ENCODE results near the gene TMBIM4. TPM values are rescaled to one million over a fixed set of nuclear protein-coding genes. Genes with fewer than 3 reads are reported as not detected.
"Not testable (repeated sequence)": the region's sequence is repeated elsewhere in the genome, so short reads cannot be mapped to it uniquely, and the experiment has no call there.

The TMBIM4 gene
- total RNA-seq, 1 experiment from 2014 or later = 86.8 TPM

DNA sequence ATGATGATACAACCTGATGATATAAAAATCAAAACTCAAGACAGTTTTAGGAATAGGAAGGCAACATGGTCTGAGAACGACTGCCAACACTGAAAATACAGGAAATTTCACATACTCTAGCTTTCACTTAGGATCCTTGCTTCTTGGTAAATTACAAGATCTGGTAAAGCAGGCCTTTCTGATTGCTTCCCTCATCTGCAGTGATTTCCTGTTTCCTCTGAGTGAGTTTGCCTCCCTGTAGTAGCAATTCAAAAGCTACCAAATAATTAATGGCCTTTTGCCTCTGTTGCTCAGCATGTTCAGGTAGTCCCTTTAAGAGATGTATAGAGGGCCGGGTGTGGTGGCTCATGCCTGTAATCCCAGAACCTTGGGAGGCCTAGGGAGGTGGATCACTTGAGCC is 17.2 kb upstream of the TMBIM4 start:
- no peak for DNase-seq (ENCODE audit: extremely low read depth, low read depth)

DNA sequence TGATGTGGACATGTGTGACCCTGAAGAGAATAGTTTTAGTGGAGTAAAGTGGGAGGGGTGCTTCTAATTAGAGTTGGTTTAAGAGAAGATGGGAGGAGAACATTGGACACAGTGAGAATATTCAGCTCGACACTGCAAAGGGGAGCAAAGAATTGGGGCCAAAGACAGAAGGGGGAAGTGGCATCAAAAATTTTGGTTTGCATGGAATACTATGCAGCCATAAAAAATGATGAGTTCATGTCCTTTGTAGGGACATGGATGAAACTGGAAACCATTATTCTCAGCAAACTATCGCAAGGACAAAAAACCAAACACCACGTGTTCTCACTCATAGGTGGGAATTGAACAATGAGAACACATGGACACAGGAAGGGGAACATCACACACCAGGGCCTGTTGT is 15.0 kb upstream of the TMBIM4 start:
- not testable (repeated sequence) for DNase-seq (ENCODE audit: extremely low read depth, low read depth)

- DNase-seq (ENCODE audit: extremely low read depth, low read depth) = no peak
Measured at GRCh38 chr12:66182956-66183355, 13.2 kb upstream of the TMBIM4 start.

DNA sequence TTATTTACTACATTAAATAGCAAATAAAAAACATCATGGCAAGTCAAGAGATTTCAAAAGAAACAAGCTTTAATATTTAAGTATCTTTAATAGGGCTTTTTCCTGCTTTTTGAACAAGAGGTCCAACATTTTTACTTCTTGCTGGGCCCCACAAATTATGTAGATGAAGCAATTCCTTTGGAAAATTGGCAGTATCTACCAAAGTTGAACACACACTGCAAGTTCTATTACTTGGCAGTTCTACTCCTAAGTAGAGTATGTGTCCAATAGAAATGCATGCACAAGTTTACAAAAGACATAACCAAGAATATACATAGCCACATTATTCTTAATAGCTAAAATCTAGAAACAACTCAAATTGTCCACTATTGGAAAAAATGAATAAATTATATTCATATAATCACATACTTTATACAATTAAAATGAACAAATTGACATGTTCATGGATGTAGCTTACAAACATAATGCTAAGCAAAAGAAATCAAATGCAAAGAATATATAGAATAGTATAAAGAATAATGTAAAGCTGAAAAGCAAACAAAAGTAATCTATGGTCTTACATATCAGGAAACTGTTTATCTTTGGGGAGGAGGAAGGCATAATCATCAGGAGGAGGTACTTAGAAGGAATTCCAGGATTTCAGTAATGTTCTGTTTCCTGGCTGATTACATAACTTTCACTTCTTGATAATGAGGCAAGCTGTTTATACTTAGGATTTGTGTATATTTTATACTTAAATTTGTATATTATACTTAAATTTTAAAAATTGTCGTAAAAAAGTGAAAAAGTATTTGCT is 6.5 kb upstream of the TMBIM4 start:
- DNase-seq (ENCODE audit: extremely low read depth, low read depth) = no peak

GRCh38 chr12:66174391-66175325 is 4.9 kb upstream of the TMBIM4 start:
- DNase-seq (ENCODE audit: extremely low read depth, low read depth) = not testable (repeated sequence)

GRCh38 chr12:66170606-66171005 is 810 bp upstream of the TMBIM4 start:
- no peak for DNase-seq (ENCODE audit: extremely low read depth, low read depth)

DNA sequence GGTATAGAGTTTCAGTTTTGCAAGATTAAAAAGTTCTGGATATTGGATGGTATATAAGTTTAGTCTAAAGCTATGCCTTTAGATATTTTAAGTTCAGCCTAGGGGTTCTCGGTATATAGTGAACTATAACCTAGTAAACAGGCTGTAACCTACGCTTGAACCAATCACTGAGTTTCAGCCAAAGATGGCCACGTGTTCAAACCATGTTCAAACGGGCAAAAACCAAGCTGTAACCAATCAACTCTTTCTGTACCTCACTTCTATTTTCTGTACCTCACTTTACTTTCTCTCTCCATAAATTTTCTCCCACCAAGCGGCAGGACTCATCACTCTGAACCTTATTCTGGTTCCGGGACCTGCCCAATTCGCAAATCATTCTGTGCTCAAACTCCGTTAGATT is 1.4 kb downstream of the TMBIM4 start:
- no peak for DNase-seq (ENCODE audit: extremely low read depth, low read depth)

DNA sequence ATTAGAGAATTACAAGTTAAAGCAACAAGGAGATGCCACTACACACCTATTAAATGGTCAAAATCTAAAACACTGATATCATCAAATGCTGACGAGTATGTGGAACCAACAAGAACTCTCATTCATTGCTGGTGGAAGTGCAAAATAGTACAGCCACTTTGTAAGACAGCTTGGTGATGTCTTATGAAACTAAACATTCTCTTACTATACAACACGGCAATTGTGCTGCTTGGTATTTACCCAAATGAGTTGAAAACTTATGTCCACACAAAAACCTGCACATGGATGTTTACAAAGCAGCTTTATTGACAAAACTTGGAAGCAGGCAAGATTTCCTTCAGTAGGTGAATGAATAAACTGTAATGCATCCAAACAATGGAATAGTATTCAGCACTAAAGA is 3.2 kb downstream of the TMBIM4 start:
- DNase-seq (ENCODE audit: extremely low read depth, low read depth) = no peak

DNA sequence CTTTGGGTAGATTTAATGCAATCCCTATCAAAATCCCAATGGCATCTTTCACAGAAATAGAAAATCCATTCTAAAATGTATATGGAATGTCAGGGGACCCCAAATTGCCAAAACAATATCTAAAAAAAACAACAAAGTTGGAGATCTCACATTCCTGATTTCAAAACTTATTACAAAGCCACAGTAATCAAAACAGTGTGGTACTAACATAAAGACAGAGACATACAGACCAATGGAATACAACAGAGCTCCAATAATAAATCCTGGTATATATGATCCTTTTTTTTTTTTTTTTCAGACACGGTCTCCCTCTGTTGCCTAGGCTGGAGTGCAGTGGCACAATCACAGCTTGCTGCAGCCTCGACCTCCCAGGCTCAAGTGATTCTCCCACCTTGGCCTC is 4.7 kb downstream of the TMBIM4 start:
- DNase-seq (ENCODE audit: extremely low read depth, low read depth) = no peak

DNA sequence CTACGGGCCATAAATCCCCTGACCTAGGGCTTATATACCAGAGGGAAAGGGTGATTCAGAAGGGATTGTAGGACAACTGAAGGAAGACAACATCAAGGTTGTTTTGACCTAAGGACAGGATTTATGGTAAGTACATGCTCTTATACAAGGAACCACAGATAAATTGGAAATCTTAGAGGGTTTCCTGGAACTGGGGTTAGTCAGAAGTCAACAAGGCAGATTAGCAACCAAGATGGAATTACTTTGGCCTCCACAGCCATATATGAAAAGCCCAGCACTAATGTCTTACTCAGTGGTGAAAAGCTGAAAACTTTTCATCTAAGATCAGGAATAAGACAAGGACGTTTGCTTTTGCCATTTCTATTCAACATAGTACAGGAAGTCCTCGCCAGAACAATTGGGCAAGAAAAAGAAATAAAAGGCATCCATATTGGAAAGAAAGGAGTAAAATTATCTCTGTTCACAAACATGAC is 5.4 kb downstream of the TMBIM4 start:
- no peak for DNase-seq (ENCODE audit: extremely low read depth, low read depth)

GRCh38 chr12:66163289-66163688 is 6.5 kb downstream of the TMBIM4 start:
- no peak for DNase-seq (ENCODE audit: extremely low read depth, low read depth)

- DNase-seq (ENCODE audit: extremely low read depth, low read depth) = no peak
Measured at GRCh38 chr12:66162701-66163100, 7.1 kb downstream of the TMBIM4 start.

DNA sequence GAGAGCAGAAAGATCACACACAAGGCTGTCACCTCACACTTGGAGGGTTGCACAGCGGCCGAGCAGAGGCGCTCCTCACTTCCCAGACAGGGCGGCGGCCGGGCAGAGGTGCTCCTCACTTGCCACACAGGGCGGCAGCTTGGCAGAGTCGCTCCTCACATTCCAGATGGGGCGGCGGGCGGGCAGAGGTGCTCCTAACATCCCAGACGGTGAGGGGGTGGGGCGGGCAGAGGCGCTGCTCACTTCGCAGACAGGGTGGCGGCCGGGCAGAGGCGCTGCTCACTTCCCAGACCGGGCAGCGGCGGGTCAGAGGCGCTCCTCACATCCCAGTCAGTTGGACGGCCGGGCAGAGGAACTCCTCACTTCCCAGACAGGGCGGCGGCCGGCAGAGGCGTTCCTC is 9.1 kb downstream of the TMBIM4 start:
- no peak for DNase-seq (ENCODE audit: extremely low read depth, low read depth)

GRCh38 chr12:66159123-66159522 is 10.7 kb downstream of the TMBIM4 start:
- no peak for DNase-seq (ENCODE audit: extremely low read depth, low read depth)

- no peak for DNase-seq (ENCODE audit: extremely low read depth, low read depth)
Measured at GRCh38 chr12:66156654-66157053, 13.1 kb downstream of the TMBIM4 start.

- no peak for DNase-seq (ENCODE audit: extremely low read depth, low read depth)
Measured at GRCh38 chr12:66154776-66155175, 15.0 kb downstream of the TMBIM4 start.

DNA sequence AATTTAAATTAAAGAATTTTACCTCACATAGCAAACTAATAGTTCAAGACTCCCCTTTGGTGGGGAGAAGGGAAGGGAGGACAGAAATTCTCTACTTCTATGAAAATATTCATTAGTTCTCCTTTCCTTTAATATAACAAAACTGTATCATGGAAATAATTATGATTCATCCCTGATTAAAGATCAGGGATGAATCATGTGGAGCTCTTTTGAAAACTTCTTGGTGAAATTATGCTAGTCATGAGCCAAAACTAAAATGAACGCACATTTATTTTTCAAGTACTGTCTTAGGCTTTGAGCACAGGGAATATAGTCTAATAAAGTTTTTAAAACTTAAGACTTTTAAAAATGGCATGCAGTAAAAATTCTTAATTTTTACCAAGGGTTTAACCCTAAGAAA is 17.1 kb downstream of the TMBIM4 start:
- DNase-seq (ENCODE audit: extremely low read depth, low read depth) = no peak

- DNase-seq (ENCODE audit: extremely low read depth, low read depth) = no peak
Measured at GRCh38 chr12:66149702-66150398, 19.9 kb downstream of the TMBIM4 start.

- peak; percentile 63 for DNase-seq (ENCODE audit: extremely low read depth, low read depth)
Measured at GRCh38 chr12:66144791-66145754, 24.7 kb downstream of the TMBIM4 start.

DNA sequence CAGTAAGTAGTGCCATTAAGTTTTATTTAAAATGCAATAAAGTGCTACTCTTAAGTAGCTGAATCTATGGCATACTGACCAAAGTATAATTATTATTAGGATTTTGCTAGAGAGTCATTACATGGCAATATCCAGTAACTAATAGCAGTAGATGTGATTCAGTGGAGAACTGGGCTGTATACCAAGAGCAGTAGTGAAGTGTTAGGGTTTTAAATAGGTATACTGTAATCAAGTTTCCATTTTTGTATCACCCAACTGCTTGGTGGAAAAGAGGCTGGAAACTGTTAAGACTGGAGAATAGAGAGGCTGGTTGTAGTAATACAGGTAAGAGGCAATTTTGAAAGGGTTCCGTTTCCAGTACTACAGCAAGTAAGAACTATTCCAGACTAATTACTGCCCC is 25.9 kb downstream of the TMBIM4 start:
- DNase-seq (ENCODE audit: extremely low read depth, low read depth) = no peak

Measured in NCI-H460 (cell line).